ENCODE results near the gene AGAP1. TPM values are rescaled to one million over a fixed set of nuclear protein-coding genes. Genes with fewer than 3 reads are reported as not detected.

AGAP1 gene
- total RNA-seq, 6 experiments from 2014 or later = 14.1 to 16.0 (median 15.1) TPM

- TF ChIP-seq CTCF (IDR thresholded peaks at IDR 0.05) = no peak
- Mint-ChIP-seq H3K4me3 (no peak overlapping the region), H3K4me1 (ENCODE audit: low read depth) (peaks cover 6% of the 10 kb centered on the region; the same call in 1 of the 2 replicates), H3K27ac (no peak overlapping the region), H3K36me3 (ENCODE audit: low read depth) (peaks cover 6% of the 10 kb centered on the region), H3K27me3 (ENCODE audit: insufficient read depth) (peaks cover 2% of the 10 kb centered on the region; the same call in 1 of the 2 replicates), H3K9me3 (no peaks in the 10 kb centered on the region)
- DNase-seq = no peak
These were observed 556.1 kb downstream of the AGAP1 start for GRCh38 chr2:236049981-236050380.

DNA sequence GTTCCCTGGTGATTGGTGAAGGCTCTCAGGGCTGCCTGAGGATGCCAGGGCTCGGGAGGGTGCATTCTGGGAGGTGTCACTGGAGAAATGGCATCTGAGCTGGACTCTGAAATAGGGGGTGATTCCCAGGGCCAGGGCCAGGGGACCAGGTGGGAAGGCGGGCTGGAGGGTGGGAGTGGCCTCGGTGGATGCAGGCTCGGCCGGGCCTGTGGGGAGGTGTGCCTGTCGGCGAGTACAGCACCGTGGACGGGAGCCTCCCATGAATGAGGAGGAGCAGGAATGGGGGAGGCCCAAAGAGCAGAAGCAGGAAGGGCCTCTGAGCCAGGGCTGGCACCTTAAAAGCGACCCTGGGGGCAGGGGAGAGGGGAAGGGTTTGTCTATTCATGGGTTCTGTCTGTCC lies 557.5 kb downstream of the AGAP1 start:
- H3K36me3 Mint-ChIP-seq (ENCODE audit: low read depth) = peaks cover 6% of the 10 kb centered on the region
- no peak overlapping the region for H3K4me3 Mint-ChIP-seq
- no peak for TF ChIP-seq CTCF (IDR thresholded peaks at IDR 0.05)
- peaks cover 6% of the 10 kb centered on the region; the same call in 1 of the 2 replicates for H3K4me1 Mint-ChIP-seq (ENCODE audit: low read depth)
- H3K27me3 Mint-ChIP-seq (ENCODE audit: insufficient read depth) = no peaks in the 10 kb centered on the region
- H3K27ac Mint-ChIP-seq = no peak overlapping the region
- DNase-seq = no peak
- H3K9me3 Mint-ChIP-seq = no peaks in the 10 kb centered on the region

DNA sequence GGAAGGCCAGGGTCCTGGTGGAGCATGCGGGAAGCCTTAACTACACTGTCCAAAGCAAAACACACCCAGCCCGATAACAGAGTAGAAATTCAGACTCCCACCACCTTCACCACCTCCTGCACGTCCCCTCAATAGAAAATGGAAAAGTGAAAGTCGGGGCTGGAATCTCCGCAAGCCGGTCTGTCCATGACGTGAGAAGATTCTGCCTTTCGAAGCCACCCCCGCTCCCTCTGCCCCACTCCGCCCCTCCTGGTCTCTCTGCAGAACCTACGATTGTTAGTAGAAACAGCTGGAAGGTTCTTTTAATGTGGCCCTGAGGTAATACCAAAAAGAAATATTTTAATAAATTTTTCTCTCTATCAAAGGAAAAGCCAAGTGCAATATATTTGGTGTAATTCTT lies 558.0 kb downstream of the AGAP1 start:
- Mint-ChIP-seq H3K27me3 (ENCODE audit: insufficient read depth) (no peaks in the 10 kb centered on the region), H3K36me3 (ENCODE audit: low read depth) (peaks cover 6% of the 10 kb centered on the region), H3K4me3 (no peak overlapping the region), H3K27ac (no peak overlapping the region), H3K9me3 (no peaks in the 10 kb centered on the region), H3K4me1 (ENCODE audit: low read depth) (peaks cover 6% of the 10 kb centered on the region; the same call in 1 of the 2 replicates)
- no peak for TF ChIP-seq CTCF (IDR thresholded peaks at IDR 0.05)
- no peak for DNase-seq

GRCh38 chr2:236052206-236052605 lies 558.4 kb downstream of the AGAP1 start:
- Mint-ChIP-seq H3K36me3 (ENCODE audit: low read depth) (peaks cover 6% of the 10 kb centered on the region), H3K4me1 (ENCODE audit: low read depth) (peaks cover 6% of the 10 kb centered on the region; the same call in 1 of the 2 replicates), H3K27me3 (ENCODE audit: insufficient read depth) (no peaks in the 10 kb centered on the region), H3K4me3 (no peak overlapping the region), H3K9me3 (no peaks in the 10 kb centered on the region), H3K27ac (no peak overlapping the region)
- no peak for DNase-seq
- TF ChIP-seq CTCF (IDR thresholded peaks at IDR 0.05) = no peak

GRCh38 chr2:236052926-236053821 lies 559.3 kb downstream of the AGAP1 start:
- no peak for TF ChIP-seq CTCF (IDR thresholded peaks at IDR 0.05)
- H3K4me3 Mint-ChIP-seq = no peak overlapping the region
- peaks cover 3% of the 10 kb centered on the region; the same call in 1 of the 2 replicates for H3K9me3 Mint-ChIP-seq
- H3K27me3 Mint-ChIP-seq (ENCODE audit: insufficient read depth) = no peaks in the 10 kb centered on the region
- no peak for DNase-seq
- H3K36me3 Mint-ChIP-seq (ENCODE audit: low read depth) = peaks cover 8% of the 10 kb centered on the region
- H3K27ac Mint-ChIP-seq = no peak overlapping the region
- peaks cover 6% of the 10 kb centered on the region; the same call in 1 of the 2 replicates for H3K4me1 Mint-ChIP-seq (ENCODE audit: low read depth)

All from HFFc6 (cell line).